NOMO-1 treated with dmso at 0.1 percent for 144 hours (cell line): ENCODE results near the gene URB1.
"Not testable (repeated sequence)": the region's sequence is repeated elsewhere in the genome, so short reads cannot be mapped to it uniquely, and the experiment has no call there.

Experiments
- DNase-seq: peaks from one replicate; lab custom pipeline; 2025; ENCODE audit not compliant: unreplicated experiment; lab: John Stamatoyannopoulos, UW

The URB1 gene

GRCh38 chr21:32322676-32323075 is 70.1 kb downstream of the URB1 start:
- no peak for DNase-seq

GRCh38 chr21:32322103-32322502 is 70.7 kb downstream of the URB1 start:
- no peak for DNase-seq

DNA sequence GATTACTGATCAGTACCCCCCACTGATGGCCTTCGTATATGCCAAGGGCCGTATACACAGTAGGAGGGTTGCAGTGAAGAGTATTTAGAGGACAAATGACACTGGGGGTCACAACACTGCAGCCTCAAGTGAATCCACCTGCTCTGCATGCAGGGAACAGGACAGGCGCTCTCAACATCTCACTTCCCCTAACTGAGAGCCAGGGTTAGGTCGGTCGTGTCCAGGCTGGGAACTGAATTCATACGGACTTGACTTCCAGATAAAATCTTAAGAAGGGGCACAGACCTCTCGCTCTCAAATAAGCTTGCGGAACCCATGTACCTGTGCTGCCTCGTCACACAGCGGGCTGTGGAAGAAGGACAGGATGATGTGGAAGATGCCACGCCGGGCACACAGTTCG is 71.3 kb downstream of the URB1 start:
- no peak for DNase-seq

DNA sequence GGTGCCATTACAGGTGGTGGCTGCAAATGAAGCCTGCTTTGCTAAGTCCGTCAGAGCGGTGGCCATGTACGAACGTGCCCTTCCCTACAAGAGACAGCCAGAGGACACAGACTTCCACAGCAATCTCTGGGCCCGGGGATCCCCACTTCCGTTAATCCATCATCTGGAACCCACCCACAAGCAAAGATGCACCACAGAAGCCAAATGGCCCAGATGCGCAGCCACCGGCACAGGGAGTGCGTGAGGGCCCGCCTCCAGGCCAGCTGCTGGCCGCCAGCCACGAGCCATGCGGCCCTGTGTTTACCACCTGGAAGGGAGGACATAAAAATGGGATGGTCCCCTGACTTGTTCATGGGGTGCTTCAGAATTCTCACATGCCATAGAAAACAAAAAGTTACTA is 72.1 kb downstream of the URB1 start:
- DNase-seq, result no peak

DNA sequence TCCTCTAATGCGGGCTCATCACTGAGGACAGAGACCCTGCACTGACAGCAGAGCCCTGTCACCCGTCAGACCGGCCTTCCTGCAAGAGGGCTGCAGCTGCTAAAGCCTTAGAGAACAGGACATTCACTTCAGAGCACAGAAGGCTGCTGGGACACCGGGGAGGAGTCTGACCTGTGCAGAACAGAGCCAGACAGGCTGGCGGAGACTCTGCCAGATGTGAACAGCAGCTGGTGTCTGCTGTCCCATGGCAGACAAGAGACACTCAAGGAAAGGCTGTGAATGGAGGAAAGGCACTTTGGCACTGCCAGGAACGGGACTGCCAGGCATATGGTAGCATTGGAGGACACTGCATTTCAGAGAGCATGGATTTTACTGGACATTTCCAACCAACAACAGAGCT is 72.8 kb downstream of the URB1 start:
- DNase-seq, result no peak

GRCh38 chr21:32319012-32319411 is 73.8 kb downstream of the URB1 start:
- DNase-seq, result no peak

DNA sequence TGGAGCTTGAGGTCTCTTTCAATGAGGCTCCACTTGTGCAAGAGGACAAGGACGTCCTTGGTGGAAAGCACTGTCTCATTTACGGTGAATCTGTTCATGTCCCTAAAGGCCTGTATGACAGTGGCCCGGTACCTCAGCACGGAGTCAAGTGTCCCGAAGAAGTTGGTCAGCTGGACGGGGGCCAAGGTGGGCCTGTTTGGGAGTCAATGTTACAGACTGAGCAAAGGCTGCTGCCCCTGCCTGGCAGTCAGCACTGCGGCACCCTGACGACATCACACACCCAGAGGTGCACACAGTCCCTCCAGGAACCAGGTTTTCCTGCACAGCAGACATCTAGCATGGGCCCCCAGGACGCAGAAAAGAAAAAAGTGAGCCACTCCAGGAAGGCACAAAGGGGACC is 75.1 kb downstream of the URB1 start:
- no peak for DNase-seq

- DNase-seq, result no peak
Observed at GRCh38 chr21:32316361-32317215, 76.2 kb downstream of the URB1 start.

GRCh38 chr21:32315511-32316281 is 77.1 kb downstream of the URB1 start:
- no peak for DNase-seq

GRCh38 chr21:32314806-32315205 is 78.0 kb downstream of the URB1 start:
- DNase-seq, result no peak

DNA sequence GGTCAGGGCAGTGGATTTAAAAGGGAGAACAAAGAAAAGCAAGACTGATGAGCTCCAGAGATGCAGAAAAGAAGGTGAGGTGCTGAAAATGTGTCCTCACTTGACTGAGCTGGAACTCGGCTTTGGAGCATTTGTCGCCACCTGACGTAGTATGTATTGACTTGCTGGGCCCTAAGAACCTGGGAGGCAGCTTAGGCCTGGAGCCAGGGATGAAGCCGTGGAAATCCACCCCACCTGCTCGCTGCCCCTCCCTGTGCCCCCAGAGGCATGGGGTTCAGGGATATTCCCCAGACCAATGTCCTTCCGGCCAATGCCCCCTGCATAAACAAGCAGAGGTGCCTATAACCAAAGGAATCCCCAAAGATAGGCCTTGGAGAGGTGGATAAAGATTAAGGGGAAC is 79.8 kb downstream of the URB1 start:
- no peak for DNase-seq

- DNase-seq, result no peak
Observed at GRCh38 chr21:32312326-32312725, 80.5 kb downstream of the URB1 start.

- no peak for DNase-seq
Observed at GRCh38 chr21:32311621-32312020, 81.2 kb downstream of the URB1 start.

DNA sequence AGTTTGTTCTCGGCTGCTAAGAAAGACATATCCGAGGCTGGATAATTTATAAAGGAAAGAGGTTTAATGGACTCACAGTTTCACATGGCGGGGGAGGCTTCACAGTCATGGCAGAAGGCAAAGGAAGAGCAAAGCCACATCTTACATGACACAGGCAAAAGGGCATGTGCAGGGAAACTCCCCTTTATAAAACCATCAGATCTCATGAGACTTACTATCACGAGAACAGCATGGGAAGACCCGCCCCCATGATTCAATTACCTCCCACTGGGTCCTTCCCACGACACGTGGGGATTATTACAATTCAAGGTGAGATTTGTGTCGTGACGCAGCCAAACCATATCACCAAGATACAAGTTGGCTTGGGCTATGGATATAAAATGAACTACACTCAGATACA is 81.8 kb downstream of the URB1 start:
- DNase-seq, result not testable (repeated sequence)

DNA sequence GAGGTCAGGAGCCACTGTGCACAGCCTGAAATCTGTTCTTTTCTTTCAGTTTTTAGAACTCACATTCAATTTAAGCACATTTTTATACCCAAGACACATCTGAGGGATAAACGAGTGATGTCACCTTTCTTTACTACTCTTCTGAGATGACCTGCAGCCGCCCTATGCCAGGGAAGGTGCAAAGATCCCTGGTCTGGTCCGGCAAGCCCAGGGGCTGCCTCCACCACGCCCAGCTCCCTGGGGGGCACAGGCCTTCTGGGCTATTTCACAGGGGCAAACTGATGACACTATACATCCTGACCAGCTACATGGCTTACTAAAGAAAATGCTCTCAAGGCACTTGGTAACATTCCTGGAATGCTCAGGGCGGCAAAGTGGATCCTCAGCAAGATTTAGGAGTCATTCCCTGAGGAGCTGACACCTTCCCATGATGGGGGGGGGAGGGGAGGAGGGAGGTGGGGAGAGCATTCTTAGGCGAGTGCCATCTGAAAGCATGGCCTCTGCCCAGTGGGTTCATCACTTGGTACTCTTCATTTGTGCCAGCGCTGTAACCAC is 82.8 kb downstream of the URB1 start:
- DNase-seq, result no peak

- DNase-seq, result no peak
Observed at GRCh38 chr21:32308696-32309095, 84.1 kb downstream of the URB1 start.

DNA sequence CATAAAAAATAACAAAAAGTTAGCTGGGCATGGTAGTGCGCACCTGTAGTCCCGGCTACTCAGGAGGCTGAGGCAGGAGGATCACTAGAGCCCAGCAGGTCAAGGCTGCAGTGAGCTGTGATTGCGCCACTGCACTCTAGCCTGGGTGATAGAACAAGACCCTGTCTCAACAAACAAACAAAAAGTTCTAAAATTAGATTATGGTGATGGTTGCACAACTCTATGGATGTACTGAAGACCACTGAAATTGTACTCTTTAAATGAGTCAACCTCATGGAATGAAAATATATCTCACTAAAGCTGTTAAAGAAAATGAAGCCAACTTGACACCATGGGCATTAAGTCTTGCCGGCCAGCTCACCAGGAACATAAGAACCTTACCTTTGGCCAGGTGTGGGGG is 85.1 kb downstream of the URB1 start:
- DNase-seq, result no peak

DNA sequence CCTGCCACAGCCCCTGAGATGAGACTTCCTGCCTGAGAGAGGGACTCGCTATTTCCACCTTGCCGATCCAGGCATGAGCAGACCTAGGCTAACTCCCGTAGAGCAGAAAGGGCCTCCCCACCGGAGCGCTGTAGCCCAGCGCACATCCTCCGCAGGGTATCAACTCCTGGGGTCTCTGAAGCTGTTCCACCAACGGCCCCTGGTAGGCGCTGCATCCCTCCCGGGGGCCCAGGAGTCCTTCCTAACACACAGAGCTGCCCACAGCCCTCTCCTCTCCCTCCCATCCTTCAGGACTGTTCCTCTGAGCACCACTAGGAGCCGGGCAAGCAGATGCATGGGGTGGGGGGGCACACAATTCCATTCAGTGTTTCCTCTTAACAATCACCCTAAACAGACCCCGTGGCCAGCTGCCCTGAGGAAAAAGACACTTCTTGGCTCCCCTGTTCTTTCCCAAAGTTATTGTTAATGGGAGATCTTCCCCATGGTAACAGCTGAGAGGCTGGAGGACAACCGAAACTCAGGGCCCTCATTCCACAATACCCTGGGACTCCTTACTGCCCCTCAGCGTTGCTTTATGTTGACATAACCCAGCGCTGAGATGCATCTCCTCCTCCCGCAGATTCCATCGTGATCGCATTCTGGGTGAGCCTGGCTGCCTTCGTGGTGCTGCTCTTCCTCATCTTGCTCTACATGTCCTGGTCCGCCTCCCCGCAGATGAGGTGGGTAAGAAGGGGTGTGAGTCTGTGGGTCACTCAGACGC is 86.6 kb downstream of the URB1 start:
- DNase-seq, result no peak

- no peak for DNase-seq
Observed at GRCh38 chr21:32304998-32305397, 87.8 kb downstream of the URB1 start.

GRCh38 chr21:32303385-32303784 is 89.4 kb downstream of the URB1 start:
- DNase-seq, result no peak

GRCh38 chr21:32302560-32302959 is 90.3 kb downstream of the URB1 start:
- no peak for DNase-seq
